ENCODE measurements around the gene PHTF2. TPM values are rescaled to one million over a fixed set of nuclear protein-coding genes. Genes with fewer than 3 reads are reported as not detected.
A peak's percentile ranks its signal among the peaks of the same experiment; 100 is the strongest.

The PHTF2 gene
- polyA plus RNA-seq (13.6 to 24.1 TPM (median 16.4 TPM) in 3 replicates), polyA minus RNA-seq (5.1 to 26.1 TPM (median 8.6 TPM) in 3 replicates)
- polyA plus RNA-seq (2011; ENCODE audit: low read depth), result 25.6 TPM
- 7.8 and 16.6 TPM in 2 replicates for polyA plus RNA-seq (2011; cell fraction: cytosol; rRNA removed)
- polyA plus RNA-seq (2011; cell fraction: nucleus; rRNA removed), result 15.9 and 21.8 TPM in 2 replicates
- polyA plus RNA-seq (2012; ENCODE audit: low replicate concordance), result 11.4 and 13.6 TPM in 2 replicates
- 11.1 TPM for polyA minus RNA-seq (2011; cell fraction: cytosol; rRNA and poly(A)+ RNA removed)
- 15.3 and 32.1 TPM in 2 replicates for polyA minus RNA-seq (2011; cell fraction: nucleus; rRNA and poly(A)+ RNA removed)

DNA sequence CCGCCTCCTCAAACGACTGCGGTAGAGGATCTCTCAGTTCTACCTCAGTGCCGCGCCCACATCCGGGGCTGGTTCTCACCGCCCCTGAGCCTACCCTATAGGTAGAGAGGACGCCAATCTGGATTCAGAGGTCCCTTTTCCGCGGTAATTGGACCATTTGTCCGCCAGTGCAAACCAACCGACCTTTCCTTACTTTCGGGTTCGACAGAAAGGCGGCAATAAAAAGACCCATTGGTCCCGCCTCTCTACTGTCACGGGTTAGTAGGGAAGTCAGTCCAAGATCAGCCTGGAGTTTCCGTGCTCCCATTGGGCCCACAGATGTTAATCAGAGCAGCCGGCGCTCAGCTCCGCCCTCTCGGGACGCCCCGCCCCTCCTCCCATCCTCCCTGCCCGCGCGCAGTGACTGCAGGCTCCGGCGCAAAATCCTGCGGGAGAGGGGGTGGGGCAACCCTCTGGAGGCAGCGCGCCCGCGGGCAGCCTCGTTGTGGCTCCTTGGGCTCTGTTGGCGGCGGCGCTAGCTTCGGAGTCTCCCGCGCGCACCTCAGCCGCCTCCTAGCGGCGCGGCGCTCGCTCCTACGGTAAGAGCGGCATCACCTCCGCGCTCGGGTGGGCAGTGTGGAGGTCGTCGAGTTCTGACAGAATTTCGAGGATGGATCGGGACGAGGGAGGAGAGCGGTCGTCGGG is at the start of gene PHTF2, which contains the start of gene TMEM60:
Gene PHTF2, plus strand, starts transcription at position 380 of the 684 bp plus-strand sequence.
Gene TMEM60, minus strand, starts transcription at position 41 of the 684 bp plus-strand sequence. CDS start 4,061 bp downstream, outside the sequence.
- dilution Hi-C loops (cut with MboI; ENCODE audit: extremely low pct_ligation_motif_present, low sequenced_read_pairs), result no loop called here
- peak within 1 kb of the TSS; percentile 91 for H3K27ac ChIP-seq (ENCODE audit: control insufficient read depth, insufficient read depth, low read length)
- H2AFZ ChIP-seq (ENCODE audit: control insufficient read depth, low read length), result peak within 1 kb of the TSS; percentile 95
- peak within 1 kb of the TSS; percentile 98 for H3K4me2 ChIP-seq (ENCODE audit: control insufficient read depth, extremely low read depth, insufficient read depth, low read depth, low read length)
- no peaks in the 10 kb centered on the region for H3K9me1 ChIP-seq (ENCODE audit: control insufficient read depth, extremely low read depth, insufficient read depth, low read length)
- peaks cover 70% of the 10 kb centered on the region for H3K79me2 ChIP-seq (ENCODE audit: control insufficient read depth, insufficient read depth, low read length)
- peaks cover 17% of the 10 kb centered on the region for H3K4me1 ChIP-seq (ENCODE audit: control insufficient read depth, extremely low read depth, insufficient read depth, low read length)
- no peaks in the 10 kb centered on the region for H3K27me3 ChIP-seq (ENCODE audit: control insufficient read depth, extremely low read depth, insufficient read depth, low read length)
- H3K9ac ChIP-seq (ENCODE audit: control insufficient read depth, extremely low read depth, insufficient read depth, low read length), result peak within 1 kb of the TSS; percentile 92
- peak within 1 kb of the TSS; percentile 88 to 93 (median 89) for H3K4me3 ChIP-seq (ENCODE audit: control insufficient read depth in 2 of 3, extremely low read depth in 1 of 3, insufficient read depth in 2 of 3, low read depth in 1 of 3, low read length in 3 of 3)
- no peaks in the 10 kb centered on the region for H3K9me3 ChIP-seq (ENCODE audit: control insufficient read depth, low read depth, low read length)
- peaks cover 2 to 4% of the 10 kb centered on the region in 2 experiments for H3K36me3 ChIP-seq (ENCODE audit: control insufficient read depth in 2 of 2, extremely low read depth in 1 of 2, insufficient read depth in 2 of 2, low read length in 2 of 2)
- FAIRE-seq (peak; percentile 52), DNase-seq (ENCODE audit: low read depth, low spot score) (peak; percentile 90)
- H4K20me1 ChIP-seq (ENCODE audit: control insufficient read depth, extremely low read depth, insufficient read depth, low read length), result peaks cover 2% of the 10 kb centered on the region
- TF ChIP-seq EZH2 (IDR thresholded peaks at IDR 0.05; ENCODE audit: low read length), result no peak
- TF ChIP-seq, protein P1, sequence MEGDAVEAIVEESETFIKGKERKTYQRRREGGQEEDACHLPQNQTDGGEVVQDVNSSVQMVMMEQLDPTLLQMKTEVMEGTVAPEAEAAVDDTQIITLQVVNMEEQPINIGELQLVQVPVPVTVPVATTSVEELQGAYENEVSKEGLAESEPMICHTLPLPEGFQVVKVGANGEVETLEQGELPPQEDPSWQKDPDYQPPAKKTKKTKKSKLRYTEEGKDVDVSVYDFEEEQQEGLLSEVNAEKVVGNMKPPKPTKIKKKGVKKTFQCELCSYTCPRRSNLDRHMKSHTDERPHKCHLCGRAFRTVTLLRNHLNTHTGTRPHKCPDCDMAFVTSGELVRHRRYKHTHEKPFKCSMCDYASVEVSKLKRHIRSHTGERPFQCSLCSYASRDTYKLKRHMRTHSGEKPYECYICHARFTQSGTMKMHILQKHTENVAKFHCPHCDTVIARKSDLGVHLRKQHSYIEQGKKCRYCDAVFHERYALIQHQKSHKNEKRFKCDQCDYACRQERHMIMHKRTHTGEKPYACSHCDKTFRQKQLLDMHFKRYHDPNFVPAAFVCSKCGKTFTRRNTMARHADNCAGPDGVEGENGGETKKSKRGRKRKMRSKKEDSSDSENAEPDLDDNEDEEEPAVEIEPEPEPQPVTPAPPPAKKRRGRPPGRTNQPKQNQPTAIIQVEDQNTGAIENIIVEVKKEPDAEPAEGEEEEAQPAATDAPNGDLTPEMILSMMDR (optimal IDR thresholded peaks at IDR 0.05 in 1 of 3, IDR thresholded peaks at IDR 0.05 in 1 of 3, conservative IDR thresholded peaks at IDR 0.05 in 1 of 3; ENCODE audit: extremely low read depth in 1 of 3, insufficient read depth in 2 of 3, low read length in 3 of 3), result peak; percentile 46 to 75 (median 63)

DNA sequence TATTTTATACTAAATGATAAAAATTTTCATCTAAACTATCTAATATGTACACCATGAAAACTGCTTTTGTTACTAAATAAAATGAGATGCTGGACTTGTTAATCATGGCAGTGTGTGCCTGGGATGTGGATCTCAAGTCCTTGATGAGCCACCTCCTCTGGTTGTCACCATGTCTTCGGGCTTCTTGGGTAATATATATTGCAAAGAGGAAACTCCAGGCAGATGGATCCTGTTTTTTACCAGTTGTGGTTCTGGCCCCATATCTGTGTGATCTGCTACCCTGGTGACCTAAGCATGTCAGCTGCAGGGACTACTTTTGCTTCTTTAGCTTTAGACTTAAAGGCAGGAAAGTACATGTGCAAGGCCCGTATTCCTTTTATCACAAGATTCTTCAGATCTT is 46.6 kb upstream of the PHTF2 start:
- Histone ChIP-seq H3K27me3 (ENCODE audit: control insufficient read depth, extremely low read depth, insufficient read depth, low read length) (no peaks in the 10 kb centered on the region), H3K9ac (ENCODE audit: control insufficient read depth, extremely low read depth, insufficient read depth, low read length) (no peak overlapping the region), H3K4me3 (ENCODE audit: control insufficient read depth in 2 of 3, extremely low read depth in 1 of 3, insufficient read depth in 2 of 3, low read depth in 1 of 3, low read length in 3 of 3) (no peak overlapping the region), H3K4me1 (ENCODE audit: control insufficient read depth, extremely low read depth, insufficient read depth, low read length) (no peaks in the 10 kb centered on the region), H4K20me1 (ENCODE audit: control insufficient read depth, extremely low read depth, insufficient read depth, low read length) (no peaks in the 10 kb centered on the region), H3K9me1 (ENCODE audit: control insufficient read depth, extremely low read depth, insufficient read depth, low read length) (no peaks in the 10 kb centered on the region), H3K79me2 (ENCODE audit: control insufficient read depth, insufficient read depth, low read length) (peaks cover 9% of the 10 kb centered on the region), H3K9me3 (ENCODE audit: control insufficient read depth, low read depth, low read length) (no peaks in the 10 kb centered on the region), H3K4me2 (ENCODE audit: control insufficient read depth, extremely low read depth, insufficient read depth, low read depth, low read length) (no peak overlapping the region), H2AFZ (ENCODE audit: control insufficient read depth, low read length) (no peak overlapping the region), H3K27ac (ENCODE audit: control insufficient read depth, insufficient read depth, low read length) (no peak overlapping the region), H3K36me3 (ENCODE audit: control insufficient read depth in 2 of 2, extremely low read depth in 1 of 2, insufficient read depth in 2 of 2, low read length in 2 of 2) (no peaks in the 10 kb centered on the region)
- no peak for TF ChIP-seq EZH2 (IDR thresholded peaks at IDR 0.05; ENCODE audit: low read length)
- TF ChIP-seq, protein P1 (optimal IDR thresholded peaks at IDR 0.05 in 1 of 3, IDR thresholded peaks at IDR 0.05 in 1 of 3, conservative IDR thresholded peaks at IDR 0.05 in 1 of 3; ENCODE audit: extremely low read depth in 1 of 3, insufficient read depth in 2 of 3, low read length in 3 of 3), result no peak
- no peak for FAIRE-seq
- DNase-seq (ENCODE audit: low read depth, low spot score), result no peak
- dilution Hi-C loops (cut with MboI; ENCODE audit: extremely low pct_ligation_motif_present, low sequenced_read_pairs), result no loop called here
